HEK293 (cell line): ENCODE results near the gene KIAA0825.

Experiments
- ZNF121 ChIP-seq: fragments of 450-650 bp; formaldehyde crosslinking; IDR thresholded peaks from 2 replicates; pipeline ENCODE4 v1.5.1; 2016; ENCODE audit warnings: missing biosample characterization, missing genetic modification characterization
- ZNF138 ChIP-seq: fragments of 450-650 bp; formaldehyde crosslinking; IDR thresholded peaks from 2 replicates; pipeline ENCODE4 v1.5.1; 2016; ENCODE audit warnings: missing biosample characterization, missing genetic modification characterization, borderline replicate concordance
- ZNF184 ChIP-seq: fragments of 450-650 bp; IDR thresholded peaks from 2 replicates; pipeline ENCODE4 v1.5.1; 2018; ENCODE audit warnings: missing biosample characterization, mild to moderate bottlenecking, missing genetic modification characterization
- ZNF211 ChIP-seq: fragments of 450-650 bp; formaldehyde crosslinking; IDR thresholded peaks from 2 replicates; pipeline ENCODE4 v1.5.1; 2016; ENCODE audit warnings: low read depth, missing biosample characterization, missing genetic modification characterization
- ZNF214 ChIP-seq: fragments of 450-650 bp; formaldehyde crosslinking; IDR thresholded peaks from 2 replicates; pipeline ENCODE4 v1.5.1; 2017; ENCODE audit warnings: missing biosample characterization, mild to moderate bottlenecking, missing genetic modification characterization, borderline replicate concordance
- TF ChIP-seq, protein P1 (sequence below): fragments of 450-650 bp; formaldehyde crosslinking; IDR thresholded peaks from 2 replicates; pipeline ENCODE4 v1.5.1; 2016; ENCODE audit warnings: missing biosample characterization, missing genetic modification characterization
- TF ChIP-seq, protein P2 (sequence below): fragments of 450-650 bp; formaldehyde crosslinking; IDR thresholded peaks from 2 replicates; pipeline ENCODE4 v1.5.1; 2016; ENCODE audit warnings: missing biosample characterization, missing genetic modification characterization
- TF ChIP-seq, protein P3 (sequence below): fragments of 450-650 bp; formaldehyde crosslinking; conservative IDR thresholded peaks from 2 replicates; pipeline ENCODE4 v1.5.1; 2016; ENCODE audit warnings: low read depth, missing biosample characterization, missing genetic modification characterization
- TF ChIP-seq, protein P4 (sequence below): fragments of 450-650 bp; formaldehyde crosslinking; conservative IDR thresholded peaks from 2 replicates; pipeline ENCODE4 v1.5.1; 2016; ENCODE audit warnings: low read depth, missing biosample characterization, missing genetic modification characterization

DNA sequence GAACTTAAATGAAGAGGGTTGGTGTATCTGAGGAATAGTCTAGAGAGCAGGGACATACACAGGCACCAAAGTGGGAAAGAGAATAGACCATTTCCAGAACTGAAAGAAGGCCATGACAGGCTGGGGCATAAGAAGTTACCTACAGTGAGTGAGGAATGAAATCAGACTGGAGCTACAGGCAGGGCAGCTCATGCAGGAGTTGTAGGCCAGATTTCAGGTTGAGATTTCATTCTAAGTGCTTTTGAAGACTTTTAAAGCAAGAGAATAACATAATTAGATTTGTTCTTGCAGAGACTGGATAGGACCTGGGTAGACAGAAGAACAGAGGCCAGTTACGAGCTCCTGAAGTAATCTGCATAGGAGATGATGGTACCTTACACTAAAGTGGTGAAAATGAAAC is 280.8 kb downstream of the KIAA0825 start:
- TF ChIP-seq, protein P1, sequence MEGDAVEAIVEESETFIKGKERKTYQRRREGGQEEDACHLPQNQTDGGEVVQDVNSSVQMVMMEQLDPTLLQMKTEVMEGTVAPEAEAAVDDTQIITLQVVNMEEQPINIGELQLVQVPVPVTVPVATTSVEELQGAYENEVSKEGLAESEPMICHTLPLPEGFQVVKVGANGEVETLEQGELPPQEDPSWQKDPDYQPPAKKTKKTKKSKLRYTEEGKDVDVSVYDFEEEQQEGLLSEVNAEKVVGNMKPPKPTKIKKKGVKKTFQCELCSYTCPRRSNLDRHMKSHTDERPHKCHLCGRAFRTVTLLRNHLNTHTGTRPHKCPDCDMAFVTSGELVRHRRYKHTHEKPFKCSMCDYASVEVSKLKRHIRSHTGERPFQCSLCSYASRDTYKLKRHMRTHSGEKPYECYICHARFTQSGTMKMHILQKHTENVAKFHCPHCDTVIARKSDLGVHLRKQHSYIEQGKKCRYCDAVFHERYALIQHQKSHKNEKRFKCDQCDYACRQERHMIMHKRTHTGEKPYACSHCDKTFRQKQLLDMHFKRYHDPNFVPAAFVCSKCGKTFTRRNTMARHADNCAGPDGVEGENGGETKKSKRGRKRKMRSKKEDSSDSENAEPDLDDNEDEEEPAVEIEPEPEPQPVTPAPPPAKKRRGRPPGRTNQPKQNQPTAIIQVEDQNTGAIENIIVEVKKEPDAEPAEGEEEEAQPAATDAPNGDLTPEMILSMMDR (tag by site-specific recombination), result no peak
- TF ChIP-seq ZNF214 (tag by site-specific recombination) (no peak), ZNF121 (tag by site-specific recombination) (no peak), ZNF211 (tag by site-specific recombination) (no peak), ZNF138 (no peak), ZNF184 (tag by site-specific recombination) (no peak)
- TF ChIP-seq, protein P2, sequence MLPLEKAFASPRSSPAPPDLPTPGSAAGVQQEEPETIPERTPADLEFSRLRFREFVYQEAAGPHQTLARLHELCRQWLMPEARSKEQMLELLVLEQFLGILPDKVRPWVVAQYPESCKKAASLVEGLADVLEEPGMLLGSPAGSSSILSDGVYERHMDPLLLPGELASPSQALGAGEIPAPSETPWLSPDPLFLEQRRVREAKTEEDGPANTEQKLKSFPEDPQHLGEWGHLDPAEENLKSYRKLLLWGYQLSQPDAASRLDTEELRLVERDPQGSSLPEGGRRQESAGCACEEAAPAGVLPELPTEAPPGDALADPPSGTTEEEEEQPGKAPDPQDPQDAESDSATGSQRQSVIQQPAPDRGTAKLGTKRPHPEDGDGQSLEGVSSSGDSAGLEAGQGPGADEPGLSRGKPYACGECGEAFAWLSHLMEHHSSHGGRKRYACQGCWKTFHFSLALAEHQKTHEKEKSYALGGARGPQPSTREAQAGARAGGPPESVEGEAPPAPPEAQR (tag by site-specific recombination), result no peak
- TF ChIP-seq, protein P3, sequence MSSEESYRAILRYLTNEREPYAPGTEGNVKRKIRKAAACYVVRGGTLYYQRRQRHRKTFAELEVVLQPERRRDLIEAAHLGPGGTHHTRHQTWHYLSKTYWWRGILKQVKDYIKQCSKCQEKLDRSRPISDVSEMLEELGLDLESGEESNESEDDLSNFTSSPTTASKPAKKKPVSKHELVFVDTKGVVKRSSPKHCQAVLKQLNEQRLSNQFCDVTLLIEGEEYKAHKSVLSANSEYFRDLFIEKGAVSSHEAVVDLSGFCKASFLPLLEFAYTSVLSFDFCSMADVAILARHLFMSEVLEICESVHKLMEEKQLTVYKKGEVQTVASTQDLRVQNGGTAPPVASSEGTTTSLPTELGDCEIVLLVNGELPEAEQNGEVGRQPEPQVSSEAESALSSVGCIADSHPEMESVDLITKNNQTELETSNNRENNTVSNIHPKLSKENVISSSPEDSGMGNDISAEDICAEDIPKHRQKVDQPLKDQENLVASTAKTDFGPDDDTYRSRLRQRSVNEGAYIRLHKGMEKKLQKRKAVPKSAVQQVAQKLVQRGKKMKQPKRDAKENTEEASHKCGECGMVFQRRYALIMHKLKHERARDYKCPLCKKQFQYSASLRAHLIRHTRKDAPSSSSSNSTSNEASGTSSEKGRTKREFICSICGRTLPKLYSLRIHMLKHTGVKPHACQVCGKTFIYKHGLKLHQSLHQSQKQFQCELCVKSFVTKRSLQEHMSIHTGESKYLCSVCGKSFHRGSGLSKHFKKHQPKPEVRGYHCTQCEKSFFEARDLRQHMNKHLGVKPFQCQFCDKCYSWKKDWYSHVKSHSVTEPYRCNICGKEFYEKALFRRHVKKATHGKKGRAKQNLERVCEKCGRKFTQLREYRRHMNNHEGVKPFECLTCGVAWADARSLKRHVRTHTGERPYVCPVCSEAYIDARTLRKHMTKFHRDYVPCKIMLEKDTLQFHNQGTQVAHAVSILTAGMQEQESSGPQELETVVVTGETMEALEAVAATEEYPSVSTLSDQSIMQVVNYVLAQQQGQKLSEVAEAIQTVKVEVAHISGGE, result no peak
- TF ChIP-seq, protein P4, sequence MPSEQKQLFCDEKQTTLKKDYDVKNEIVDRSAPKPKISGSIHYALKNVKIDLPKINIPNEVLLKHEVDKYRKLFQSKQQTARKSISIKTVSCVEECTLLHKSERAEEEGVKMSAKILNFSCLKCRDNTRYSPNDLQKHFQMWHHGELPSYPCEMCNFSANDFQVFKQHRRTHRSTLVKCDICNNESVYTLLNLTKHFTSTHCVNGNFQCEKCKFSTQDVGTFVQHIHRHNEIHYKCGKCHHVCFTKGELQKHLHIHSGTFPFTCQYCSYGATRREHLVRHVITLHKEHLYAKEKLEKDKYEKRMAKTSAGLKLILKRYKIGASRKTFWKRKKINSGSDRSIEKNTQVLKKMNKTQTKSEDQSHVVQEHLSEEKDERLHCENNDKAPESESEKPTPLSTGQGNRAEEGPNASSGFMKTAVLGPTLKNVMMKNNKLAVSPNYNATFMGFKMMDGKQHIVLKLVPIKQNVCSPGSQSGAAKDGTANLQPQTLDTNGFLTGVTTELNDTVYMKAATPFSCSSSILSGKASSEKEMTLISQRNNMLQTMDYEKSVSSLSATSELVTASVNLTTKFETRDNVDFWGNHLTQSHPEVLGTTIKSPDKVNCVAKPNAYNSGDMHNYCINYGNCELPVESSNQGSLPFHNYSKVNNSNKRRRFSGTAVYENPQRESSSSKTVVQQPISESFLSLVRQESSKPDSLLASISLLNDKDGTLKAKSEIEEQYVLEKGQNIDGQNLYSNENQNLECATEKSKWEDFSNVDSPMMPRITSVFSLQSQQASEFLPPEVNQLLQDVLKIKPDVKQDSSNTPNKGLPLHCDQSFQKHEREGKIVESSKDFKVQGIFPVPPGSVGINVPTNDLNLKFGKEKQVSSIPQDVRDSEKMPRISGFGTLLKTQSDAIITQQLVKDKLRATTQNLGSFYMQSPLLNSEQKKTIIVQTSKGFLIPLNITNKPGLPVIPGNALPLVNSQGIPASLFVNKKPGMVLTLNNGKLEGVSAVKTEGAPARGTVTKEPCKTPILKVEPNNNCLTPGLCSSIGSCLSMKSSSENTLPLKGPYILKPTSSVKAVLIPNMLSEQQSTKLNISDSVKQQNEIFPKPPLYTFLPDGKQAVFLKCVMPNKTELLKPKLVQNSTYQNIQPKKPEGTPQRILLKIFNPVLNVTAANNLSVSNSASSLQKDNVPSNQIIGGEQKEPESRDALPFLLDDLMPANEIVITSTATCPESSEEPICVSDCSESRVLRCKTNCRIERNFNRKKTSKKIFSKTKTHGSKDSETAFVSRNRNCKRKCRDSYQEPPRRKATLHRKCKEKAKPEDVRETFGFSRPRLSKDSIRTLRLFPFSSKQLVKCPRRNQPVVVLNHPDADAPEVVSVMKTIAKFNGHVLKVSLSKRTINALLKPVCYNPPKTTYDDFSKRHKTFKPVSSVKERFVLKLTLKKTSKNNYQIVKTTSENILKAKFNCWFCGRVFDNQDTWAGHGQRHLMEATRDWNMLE (tag by site-specific recombination), result no peak
